Measurements from ENCODE around the gene CCIN. TPM values are rescaled to one million over a fixed set of nuclear protein-coding genes. Genes with fewer than 3 reads are reported as not detected.
"Not testable (repeated sequence)": the region's sequence is repeated elsewhere in the genome, so short reads cannot be mapped to it uniquely, and the experiment has no call there.

Gene CCIN
- total RNA-seq, 1 donor from 2014 or later = not detected

DNA sequence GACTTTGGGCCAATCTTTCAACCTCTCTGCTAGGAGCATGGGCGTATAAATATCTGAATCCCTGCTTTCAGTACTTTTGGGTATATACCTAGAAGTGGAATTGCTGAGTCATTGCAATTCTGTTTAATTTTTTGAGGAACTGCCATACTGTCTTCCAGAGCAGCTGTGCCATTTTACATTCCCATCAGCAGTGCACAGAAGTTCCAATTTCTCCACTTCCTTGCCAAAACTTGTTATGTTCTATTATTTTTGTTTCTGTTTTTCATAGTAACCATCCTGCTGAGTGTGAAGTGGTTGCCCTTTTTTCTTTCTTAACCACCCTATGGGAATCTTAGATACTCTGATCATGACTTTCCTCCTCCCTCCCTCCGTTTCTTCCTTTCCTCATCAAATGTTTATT is 11.1 kb upstream of the CCIN start:
- peaks cover 0 to 17% of the 10 kb centered on the region in 2 donors for H3K4me1 ChIP-seq
- peak overlapping the region; percentile 75 to 80 for H3K27ac ChIP-seq
- DNase-seq (ENCODE audit: low spot score in 2 of 2) = no peak
- intact Hi-C loops (cut with DNase I) = no loop called here
- peaks cover 4 to 7% of the 10 kb centered on the region in 2 donors for H3K36me3 ChIP-seq
- TF ChIP-seq, protein P1, sequence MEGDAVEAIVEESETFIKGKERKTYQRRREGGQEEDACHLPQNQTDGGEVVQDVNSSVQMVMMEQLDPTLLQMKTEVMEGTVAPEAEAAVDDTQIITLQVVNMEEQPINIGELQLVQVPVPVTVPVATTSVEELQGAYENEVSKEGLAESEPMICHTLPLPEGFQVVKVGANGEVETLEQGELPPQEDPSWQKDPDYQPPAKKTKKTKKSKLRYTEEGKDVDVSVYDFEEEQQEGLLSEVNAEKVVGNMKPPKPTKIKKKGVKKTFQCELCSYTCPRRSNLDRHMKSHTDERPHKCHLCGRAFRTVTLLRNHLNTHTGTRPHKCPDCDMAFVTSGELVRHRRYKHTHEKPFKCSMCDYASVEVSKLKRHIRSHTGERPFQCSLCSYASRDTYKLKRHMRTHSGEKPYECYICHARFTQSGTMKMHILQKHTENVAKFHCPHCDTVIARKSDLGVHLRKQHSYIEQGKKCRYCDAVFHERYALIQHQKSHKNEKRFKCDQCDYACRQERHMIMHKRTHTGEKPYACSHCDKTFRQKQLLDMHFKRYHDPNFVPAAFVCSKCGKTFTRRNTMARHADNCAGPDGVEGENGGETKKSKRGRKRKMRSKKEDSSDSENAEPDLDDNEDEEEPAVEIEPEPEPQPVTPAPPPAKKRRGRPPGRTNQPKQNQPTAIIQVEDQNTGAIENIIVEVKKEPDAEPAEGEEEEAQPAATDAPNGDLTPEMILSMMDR (IDR thresholded peaks at IDR 0.05) = no peak
- no peak overlapping the region for H3K4me3 ChIP-seq
- no peaks in the 10 kb centered on the region for H3K27me3 ChIP-seq
- no peaks in the 10 kb centered on the region for H3K9me3 ChIP-seq

DNA sequence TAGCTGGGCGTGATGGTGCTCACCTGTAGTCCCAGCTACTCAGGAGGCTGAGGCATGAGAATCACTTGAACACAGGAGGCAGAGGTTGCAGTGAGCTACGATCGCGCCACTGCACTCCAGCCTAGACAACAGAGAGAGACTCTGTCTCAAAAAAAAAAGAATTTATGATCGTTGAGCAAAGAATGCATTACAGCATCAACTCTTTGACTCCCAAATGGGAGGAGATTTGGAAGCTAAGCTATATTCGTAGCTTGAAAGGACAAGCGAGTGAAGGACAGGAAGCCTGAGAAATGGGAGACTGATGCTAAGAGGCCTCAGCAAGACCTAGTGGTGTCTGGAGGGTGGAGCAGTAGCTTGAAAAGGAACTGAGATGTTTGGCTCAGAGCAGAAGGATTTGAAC is 10.3 kb upstream of the CCIN start:
- intact Hi-C loops (cut with DNase I) = no loop called here
- Histone ChIP-seq H3K4me3 (no peak overlapping the region), H3K9me3 (no peaks in the 10 kb centered on the region), H3K27me3 (no peaks in the 10 kb centered on the region), H3K36me3 (peaks cover 4 to 7% of the 10 kb centered on the region in 2 donors), H3K27ac (peak overlapping the region; percentile 75 to 80), H3K4me1 (peaks cover 4 to 22% of the 10 kb centered on the region in 2 donors)
- no peak for DNase-seq (ENCODE audit: low spot score in 2 of 2)
- TF ChIP-seq, protein P1 (IDR thresholded peaks at IDR 0.05) = no peak

DNA sequence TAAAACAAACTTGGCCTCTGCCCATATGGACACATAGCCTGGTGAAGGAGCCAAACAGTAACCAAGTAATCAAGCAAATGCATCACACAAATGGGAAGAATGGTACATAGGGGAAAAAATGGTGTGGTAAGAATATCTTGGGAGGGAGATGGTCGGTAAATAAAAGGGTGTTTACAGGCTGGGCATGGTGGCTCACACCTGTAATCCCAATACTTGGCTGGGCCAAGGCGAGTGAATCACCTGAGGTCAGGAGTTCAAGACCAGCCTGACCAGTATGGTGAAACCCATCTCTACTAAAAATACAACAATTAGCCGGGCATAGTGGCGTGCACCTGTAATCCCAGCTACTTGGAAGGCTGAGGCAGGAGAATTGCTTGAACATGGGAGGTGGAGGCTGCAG is 9.7 kb upstream of the CCIN start:
- H3K36me3 ChIP-seq; DNase-seq (ENCODE audit: low spot score in 2 of 2); H3K27me3 ChIP-seq; H3K9me3 ChIP-seq; H3K4me3 ChIP-seq; intact Hi-C loops (cut with DNase I): not testable (repeated sequence)
- H3K4me1 ChIP-seq = peaks cover 4 to 25% of the 10 kb centered on the region in 2 donors
- peak overlapping the region; percentile 75 to 80 for H3K27ac ChIP-seq

DNA sequence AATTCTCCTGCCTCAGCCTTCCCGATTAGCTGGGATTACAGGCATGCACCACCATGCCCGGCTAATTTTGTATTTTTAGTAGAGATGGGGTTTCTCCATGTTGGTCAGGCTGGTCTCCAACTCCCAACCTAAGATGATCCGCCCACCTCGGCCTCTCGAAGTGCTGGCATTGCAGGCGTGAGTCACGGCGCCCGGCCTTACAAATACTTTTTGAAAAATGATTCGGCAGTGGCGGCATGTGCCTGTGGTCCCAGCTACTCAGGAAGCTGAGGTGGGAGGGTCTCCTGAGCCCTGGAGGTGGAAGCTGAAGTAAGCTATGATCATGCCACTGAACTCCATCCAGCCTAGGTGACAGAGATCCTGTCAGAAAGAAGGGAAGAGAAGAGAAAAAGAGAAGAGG is 9.1 kb upstream of the CCIN start:
- intact Hi-C loops (cut with DNase I) = loop anchor here (10.0 kb wide), 1 partner anchor 255 kb away; the partner anchor contains the start of genes HRCT1 and SPAAR

DNA sequence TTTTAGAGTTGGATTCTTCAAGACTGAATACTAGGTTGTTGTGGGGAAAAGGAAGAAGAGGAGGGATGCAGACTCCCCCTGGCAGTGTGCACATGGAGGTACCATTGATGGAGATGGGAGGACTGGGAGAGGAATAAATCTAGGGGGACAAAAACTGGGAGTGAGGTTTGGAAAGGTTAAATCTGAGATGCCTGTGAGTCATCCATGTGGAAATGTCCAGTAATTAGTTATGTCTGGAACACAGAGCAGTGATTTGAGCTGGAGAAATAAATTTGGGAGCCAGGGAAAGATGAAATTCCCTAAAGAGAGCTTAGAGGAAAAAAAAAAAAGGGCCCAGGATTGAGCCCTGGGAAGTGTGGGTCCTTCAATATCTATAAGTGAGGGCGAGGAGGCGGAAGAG is 8.0 kb upstream of the CCIN start:
- Histone ChIP-seq H3K27me3 (no peaks in the 10 kb centered on the region), H3K36me3 (peaks cover 0 to 7% of the 10 kb centered on the region in 2 donors), H3K9me3 (no peaks in the 10 kb centered on the region), H3K27ac (peak overlapping the region; percentile 75 to 80), H3K4me3 (no peak overlapping the region), H3K4me1 (peaks cover 4 to 35% of the 10 kb centered on the region in 2 donors)
- DNase-seq (ENCODE audit: low spot score in 2 of 2) = no peak
- TF ChIP-seq, protein P1 (IDR thresholded peaks at IDR 0.05) = no peak
- intact Hi-C loops (cut with DNase I) = loop anchor here (10.0 kb wide), 1 partner anchor 256 kb away; the partner anchor contains the start of genes HRCT1 and SPAAR

More for the DNA sequence above, 9.1 kb upstream of the CCIN start:
- not testable (repeated sequence) for H3K27me3 ChIP-seq; H3K9me3 ChIP-seq; DNase-seq (ENCODE audit: low spot score in 2 of 2); H3K4me3 ChIP-seq; H3K36me3 ChIP-seq
- H3K4me1 ChIP-seq = peaks cover 4 to 26% of the 10 kb centered on the region in 2 donors
- peak overlapping the region; percentile 75 to 80 for H3K27ac ChIP-seq

DNA sequence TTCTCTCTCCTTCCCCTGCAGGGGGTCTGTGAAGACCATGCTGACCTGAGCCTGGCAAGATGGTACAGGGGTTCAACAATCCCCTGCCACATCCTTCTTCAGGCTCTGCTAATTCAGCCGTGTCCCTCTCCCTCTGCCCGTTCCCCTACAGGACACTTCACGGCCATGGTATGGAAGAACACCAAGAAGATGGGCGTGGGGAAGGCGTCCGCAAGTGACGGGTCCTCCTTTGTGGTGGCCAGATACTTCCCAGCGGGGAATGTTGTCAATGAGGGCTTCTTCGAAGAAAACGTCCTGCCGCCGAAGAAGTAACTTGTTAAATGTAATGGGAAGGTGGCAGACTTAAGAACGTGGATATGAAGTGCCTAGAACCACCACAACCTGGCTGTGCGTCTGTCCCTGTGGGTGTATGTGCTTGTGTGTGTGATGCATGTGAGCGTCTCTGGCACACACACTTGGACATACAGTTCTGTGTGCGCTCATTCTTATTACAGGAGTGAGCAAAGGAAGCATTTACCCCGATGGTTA is 6.9 kb upstream of the CCIN start:
- peak overlapping the region; percentile 75 to 80 for H3K27ac ChIP-seq
- H3K4me1 ChIP-seq = peaks cover 4 to 37% of the 10 kb centered on the region in 2 donors
- TF ChIP-seq, protein P1 (IDR thresholded peaks at IDR 0.05) = no peak
- no peak for DNase-seq (ENCODE audit: low spot score in 2 of 2)
- H3K9me3 ChIP-seq = no peaks in the 10 kb centered on the region
- no peaks in the 10 kb centered on the region for H3K36me3 ChIP-seq
- intact Hi-C loops (cut with DNase I) = loop anchor here (10.0 kb wide), 1 partner anchor 257 kb away; the partner anchor contains the start of genes HRCT1 and SPAAR
- no peak overlapping the region for H3K4me3 ChIP-seq
- H3K27me3 ChIP-seq = no peaks in the 10 kb centered on the region

Measured in ascending aorta (tissue), 2 donors.